ENCODE data around the gene AKAP12.
"Not testable (repeated sequence)": the region's sequence is repeated elsewhere in the genome, so short reads cannot be mapped to it uniquely, and the experiment has no call there.

The AKAP12 gene

GRCh38 chr6:151286214-151286613, 46.4 kb downstream of the AKAP12 start:
- no peak for DNase-seq

- no peak for DNase-seq
These were observed 49.1 kb downstream of the AKAP12 start for GRCh38 chr6:151288712-151289398.

DNA sequence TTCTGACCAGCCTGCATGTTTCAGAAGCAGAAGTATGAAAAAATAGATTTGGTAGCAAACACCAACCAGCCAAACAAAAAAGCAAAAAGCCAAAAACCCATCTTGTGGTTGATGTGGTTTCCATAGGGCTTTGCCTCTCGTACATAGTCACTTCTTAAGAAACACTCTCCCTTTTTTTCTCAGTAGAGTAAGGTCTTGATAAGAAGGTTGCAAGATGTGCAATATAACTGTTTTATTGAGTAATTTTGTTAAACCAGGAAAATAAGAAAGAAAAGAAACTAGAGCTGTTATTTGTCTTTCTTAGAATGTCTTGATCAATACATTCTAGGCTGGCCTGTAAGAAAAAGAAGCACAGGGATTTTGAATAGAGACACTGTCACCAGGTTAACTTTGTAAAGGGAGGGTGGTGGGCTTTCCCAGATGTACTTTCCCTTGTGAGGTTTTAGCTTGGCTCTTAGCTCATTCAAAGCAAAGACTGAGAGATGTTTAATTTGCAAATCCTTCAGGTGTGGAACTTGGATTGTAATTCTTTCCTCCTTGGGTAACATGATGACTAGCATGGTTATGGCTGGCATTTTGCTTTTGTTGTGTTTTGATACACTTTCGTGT, 49.7 kb downstream of the AKAP12 start:
- DNase-seq = no peak

DNA sequence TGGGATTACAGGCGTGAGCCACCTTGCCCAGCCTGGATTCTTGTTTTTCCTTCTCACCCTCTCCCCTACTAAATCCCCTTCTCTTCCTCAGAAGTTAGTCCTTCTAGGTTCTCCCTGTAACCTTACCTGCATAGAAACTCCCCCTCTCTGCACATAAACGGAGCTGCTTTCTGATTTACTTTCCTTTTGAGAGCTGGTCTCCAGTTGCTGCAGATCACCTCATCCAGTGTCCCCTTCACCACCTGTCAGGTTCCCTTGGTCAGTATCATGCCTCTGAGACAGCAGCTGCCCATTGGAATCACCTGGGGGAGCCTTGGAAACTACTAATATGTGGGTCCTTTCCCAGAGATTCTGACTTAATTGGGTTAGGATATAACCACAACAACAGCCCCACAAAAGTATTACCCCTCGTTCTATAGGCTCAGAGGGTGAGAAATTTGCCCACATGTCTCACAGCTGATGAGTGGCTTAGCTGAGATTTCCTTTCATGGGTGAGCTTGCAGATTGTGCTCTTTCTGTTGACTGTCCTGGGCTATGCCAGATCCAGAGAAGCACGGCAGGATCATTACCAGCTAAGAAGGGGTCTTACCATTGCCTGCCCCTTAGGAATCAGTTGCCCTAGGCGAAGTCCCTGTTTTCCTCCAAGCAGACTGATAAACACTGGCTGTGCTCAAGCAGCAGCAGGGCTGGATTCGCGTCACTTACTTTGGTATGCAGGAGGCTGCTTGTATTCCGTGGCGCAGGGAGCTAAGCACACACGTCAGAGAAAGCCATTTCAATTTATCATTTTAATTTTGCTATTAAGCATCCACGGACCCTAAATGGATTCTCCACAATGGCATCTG, 51.3 kb downstream of the AKAP12 start:
- no peak for DNase-seq

- DNase-seq = no peak
These were observed 51.9 kb downstream of the AKAP12 start for GRCh38 chr6:151291722-151292059.

DNA sequence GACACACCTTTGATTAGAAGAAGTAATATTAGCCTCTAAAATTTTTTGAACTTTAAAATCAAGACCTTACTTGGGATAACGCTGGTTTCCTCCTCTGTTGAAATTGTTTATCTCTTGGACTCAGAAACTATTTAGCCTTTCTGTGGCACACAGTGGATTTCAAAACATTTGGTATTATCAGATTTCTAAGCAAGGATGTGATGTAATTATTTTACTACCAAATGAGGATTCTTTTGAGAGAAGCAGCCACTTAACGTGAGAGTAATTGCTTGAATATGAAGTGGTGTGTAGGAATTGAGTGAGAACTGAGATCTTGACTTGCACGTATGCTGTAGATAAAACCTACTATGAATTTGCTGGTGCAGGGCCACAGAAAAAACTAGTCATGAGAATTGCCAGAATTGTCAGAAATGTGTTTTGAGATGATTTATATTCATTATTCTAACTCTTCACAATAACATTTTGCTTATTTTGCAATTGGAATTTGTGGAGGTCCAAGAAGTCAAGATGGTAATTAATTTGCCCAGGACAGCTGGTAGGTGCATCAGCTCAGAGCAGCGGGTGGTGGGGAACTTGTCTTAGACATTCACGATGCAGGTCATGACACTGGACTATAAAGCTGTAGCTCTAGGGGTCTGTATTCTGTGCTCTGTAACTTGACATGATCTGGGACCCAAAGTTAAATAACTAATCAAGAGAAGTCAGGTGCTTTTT, 53.4 kb downstream of the AKAP12 start:
- DNase-seq = no peak

DNA sequence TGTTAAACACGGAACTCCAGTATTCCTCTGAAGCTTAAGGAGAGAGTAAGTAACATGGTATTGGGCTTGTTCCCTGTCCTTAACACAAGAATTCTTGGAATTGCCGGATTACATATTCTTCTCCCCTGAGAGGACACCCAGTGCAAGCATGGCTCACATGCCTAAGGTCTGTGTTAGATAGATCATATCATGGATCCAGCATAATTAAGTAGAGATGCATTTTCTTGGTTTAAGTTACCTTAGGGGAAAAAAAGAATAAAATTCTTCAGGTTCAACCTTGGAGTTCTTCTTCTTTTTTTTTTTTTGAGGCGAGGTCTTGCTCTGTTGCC, 53.9 kb downstream of the AKAP12 start:
- DNase-seq = no peak

GRCh38 chr6:151294561-151295101, 54.9 kb downstream of the AKAP12 start:
- no peak for DNase-seq

DNA sequence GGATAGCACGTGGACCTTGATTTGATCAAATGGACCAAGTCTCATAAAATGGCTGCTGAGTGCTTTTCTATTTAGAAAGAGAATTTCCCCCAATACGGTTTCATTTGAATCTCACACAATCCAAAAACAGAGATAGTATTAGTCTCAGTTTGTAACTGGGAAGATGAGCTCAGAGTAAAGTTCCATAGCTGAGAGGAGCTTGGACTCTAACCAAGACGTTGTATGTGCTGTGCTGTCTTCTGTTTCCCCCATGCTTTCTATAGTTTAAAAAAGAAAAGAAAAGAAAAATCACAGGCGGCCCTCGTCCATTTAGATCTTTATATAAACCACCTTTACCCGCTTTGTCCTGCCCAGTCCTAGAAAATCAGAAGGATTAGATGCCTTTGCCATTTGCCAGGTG, 58.1 kb downstream of the AKAP12 start:
- DNase-seq = no peak

DNA sequence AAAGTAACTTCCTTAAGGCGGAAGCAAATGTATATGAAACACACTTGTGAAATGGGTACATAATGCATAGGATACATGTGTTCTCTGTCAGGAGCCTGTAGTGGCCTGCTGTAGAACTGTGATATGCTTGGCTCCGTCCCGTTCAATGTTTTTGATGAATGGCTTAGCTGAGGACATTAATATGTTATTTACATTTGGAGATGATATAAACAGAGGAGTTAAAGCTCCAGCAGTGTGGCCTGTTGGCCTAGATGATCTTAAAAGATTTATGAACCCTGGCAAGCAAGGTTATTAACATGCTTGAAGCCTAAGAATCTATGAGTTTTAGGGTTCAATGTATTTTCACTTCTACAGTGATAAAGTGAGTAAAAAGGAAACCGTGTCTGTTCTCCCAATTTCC, 59.2 kb downstream of the AKAP12 start:
- DNase-seq = no peak

- no peak for DNase-seq
These were observed 60.7 kb downstream of the AKAP12 start for GRCh38 chr6:151300267-151300991.

DNA sequence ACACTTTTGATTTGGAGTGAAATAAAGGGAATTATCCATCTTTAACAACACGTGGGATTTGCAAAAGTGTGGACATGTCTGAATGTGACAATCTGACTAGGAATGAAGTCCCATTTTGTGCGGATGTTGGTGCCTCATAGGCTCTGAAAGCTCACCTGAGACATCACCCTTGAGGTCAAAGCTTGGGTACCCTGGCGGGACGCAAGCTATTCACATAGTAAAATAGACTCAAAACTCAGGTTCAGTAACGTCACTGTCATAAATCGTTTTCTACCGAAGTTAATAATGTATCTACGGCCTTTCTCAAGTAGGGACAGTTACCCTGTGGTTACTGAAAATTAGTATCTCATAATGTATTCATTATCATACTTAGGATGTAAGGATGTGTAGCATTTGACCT, 61.8 kb downstream of the AKAP12 start:
- no peak for DNase-seq

GRCh38 chr6:151303231-151303630, 63.5 kb downstream of the AKAP12 start:
- no peak for DNase-seq

GRCh38 chr6:151306269-151306783, 66.6 kb downstream of the AKAP12 start:
- DNase-seq = peak; percentile 23

DNA sequence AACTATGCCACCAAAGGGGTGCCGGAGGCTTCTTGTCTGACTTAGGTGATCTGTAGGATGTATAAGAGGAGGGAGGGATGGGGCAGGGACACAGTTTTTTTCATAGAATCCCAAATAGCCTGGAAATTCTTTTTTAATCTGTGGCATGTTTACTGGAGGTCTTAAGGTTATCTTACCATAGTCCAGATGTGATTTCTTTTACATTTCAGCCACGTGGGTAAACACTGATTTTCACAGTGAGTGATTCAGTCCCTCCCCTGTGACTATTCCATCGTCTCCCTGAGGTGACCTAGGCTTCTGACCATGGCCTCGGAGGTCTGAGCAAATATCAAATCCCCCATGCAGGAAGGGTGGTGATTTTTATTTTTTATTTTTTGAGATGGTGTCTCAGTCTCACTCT, 67.7 kb downstream of the AKAP12 start:
- no peak for DNase-seq

DNA sequence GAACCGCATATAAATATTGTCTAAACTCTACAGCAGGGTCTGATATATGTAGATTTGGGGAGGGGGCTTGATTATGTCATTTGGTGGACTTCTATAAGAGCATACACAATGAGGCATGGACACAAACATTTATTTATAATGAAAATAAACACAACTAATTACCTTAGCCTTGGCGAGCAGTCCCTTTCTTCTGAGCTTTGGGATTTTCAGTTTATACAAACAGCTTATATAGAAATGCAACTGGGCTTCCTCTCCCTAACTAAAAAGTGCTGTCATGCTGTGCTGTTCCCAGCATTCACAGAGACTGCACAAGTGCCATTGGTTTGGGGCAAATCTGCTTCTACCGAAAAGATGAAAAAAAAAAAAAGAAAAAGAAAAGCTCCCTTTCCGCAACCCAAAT, 69.9 kb downstream of the AKAP12 start:
- DNase-seq = no peak

GRCh38 chr6:151310279-151310678, 70.5 kb downstream of the AKAP12 start:
- DNase-seq = no peak

DNA sequence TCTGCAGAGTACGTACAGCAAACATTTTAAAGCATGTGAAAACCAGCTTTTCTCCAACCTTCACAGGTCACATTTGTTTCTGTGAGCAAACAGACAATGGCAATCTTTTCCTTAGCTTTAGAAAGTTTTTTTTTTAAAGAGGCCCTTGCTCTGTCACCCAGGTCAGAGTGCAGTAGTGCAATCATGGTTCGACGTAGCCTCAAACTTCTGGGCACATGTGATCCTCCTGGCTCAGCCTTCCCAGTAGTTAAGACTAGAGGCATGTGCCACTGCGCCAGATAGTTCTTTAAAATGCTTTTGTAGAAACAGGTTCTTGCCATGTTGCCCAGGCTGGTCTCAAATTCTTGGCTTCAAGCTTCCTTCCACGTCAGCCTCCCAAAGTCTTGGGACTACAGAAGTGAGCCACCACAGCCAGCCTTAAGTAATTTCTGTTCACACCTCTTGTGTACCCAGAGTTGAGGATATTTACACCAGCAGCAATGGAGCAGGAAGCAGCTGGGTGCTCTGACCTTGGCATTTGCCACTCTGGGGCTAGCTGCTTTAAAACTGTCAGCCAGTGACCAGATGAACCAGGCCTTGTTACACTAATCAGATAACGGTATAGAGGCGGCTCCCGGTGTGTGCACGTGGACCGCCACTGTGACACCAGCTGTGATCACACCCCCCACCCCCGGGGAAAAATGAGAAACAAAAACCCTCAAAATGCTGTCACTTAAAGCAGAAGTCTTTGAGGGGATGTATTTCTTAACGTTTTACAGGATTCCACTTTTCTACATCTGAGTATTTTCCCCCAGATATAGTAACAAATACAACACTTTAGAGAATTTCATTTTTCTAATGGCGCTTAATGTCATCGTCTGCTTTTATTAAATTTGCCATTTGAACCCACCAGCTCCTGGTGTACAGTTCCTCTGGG, 71.3 kb downstream of the AKAP12 start:
- DNase-seq = peak; percentile 18

GRCh38 chr6:151313066-151313491, 73.3 kb downstream of the AKAP12 start:
- DNase-seq = peak; percentile 36

GRCh38 chr6:151315661-151316060, 75.9 kb downstream of the AKAP12 start:
- DNase-seq = not testable (repeated sequence)

All from DMS53 (cell line).